ENCODE measurements around the gene CACNB3. TPM values are rescaled to one million over a fixed set of nuclear protein-coding genes. Genes with fewer than 3 reads are reported as not detected.

CACNB3 gene
- total and polyA plus RNA-seq, 9 of the 15 experiments (the other 6 are each of a cell fraction or from before 2014, with no cell fraction given): 0.24 to 2.0 (median 1.5) TPM

- H3K4me3 ChIP-seq: no peak overlapping the region
- H3K4me2 ChIP-seq (ENCODE audit: insufficient read depth, low read length): no peak overlapping the region
- no TSS peak for BruUV-seq (replicated peaks)
- H4K20me1 ChIP-seq (replicated peaks; ENCODE audit: control insufficient read depth, insufficient read depth, low read length): peaks cover 4% of the 10 kb centered on the region; the same call in 1 of the 2 replicates
- H3K9ac ChIP-seq (ENCODE audit: insufficient read depth in 1 of 2, low read depth in 2 of 2, low read length in 2 of 2): no peak overlapping the region
- intact Hi-C loops (cut with micrococcal nuclease): no loop called here
- ChIA-PET POLR2A (no interaction called here), CTCF (ENCODE audit: low intra/inter-chr PET ratio) (interaction anchor here (0.5 kb wide), 1 partner anchor 722 kb away, joined by 4 read pairs; no protein-coding TSS in a partner anchor)
- no peak overlapping the region for H2AFZ ChIP-seq (ENCODE audit: low read depth, low read length)
- no peaks in the 10 kb centered on the region for H3K79me2 ChIP-seq (ENCODE audit: control insufficient read depth, insufficient read depth, low read length)
- in situ Hi-C loops (cut with MboI): loop anchor here (25.0 kb wide), 1 partner anchor 245 kb away; the partner anchor contains the start of gene OR8S1
- 17% methylated on average over 48 of the region's 63 CpGs for WGBS (ENCODE audit: insufficient coverage, low coverage, missing lambda C conversion rate)
- H3K9me3 ChIP-seq (replicated peaks; ENCODE audit: control insufficient read depth, insufficient read depth, low read depth, low read length): no peaks in the 10 kb centered on the region
- H3K27me3 ChIP-seq (ENCODE audit: control insufficient read depth in 2 of 2, insufficient read depth in 2 of 2, low read length in 2 of 2): peaks cover 26 to 67% of the 10 kb centered on the region in 2 experiments
- H3K27ac ChIP-seq (ENCODE audit: extremely low read depth, low read depth, low read length): no peak overlapping the region
- DNase-seq (ENCODE audit: extremely low read depth in 1 of 4, low spot score in 3 of 4) (no peak), FAIRE-seq (no peak), ATAC-seq (no peak; the same call in 2 of the 3 replicates)
- H3K36me3 ChIP-seq (ENCODE audit: control insufficient read depth, insufficient read depth, low read length): no peaks in the 10 kb centered on the region
- peaks cover 0 to 11% of the 10 kb centered on the region in 2 experiments; a peak in 3 of 5 replicates for H3K4me1 ChIP-seq (replicated peaks in 1 of 2; ENCODE audit: control insufficient read depth in 2 of 2, insufficient read depth in 2 of 2, low read length in 2 of 2)
- no peaks in the 10 kb centered on the region for H3K9me1 ChIP-seq (ENCODE audit: control insufficient read depth, insufficient read depth, low read length)
- TF ChIP-seq E2F5 (CRISPR knock-in tag; IDR thresholded peaks at IDR 0.05) (no peak), CBX8 (IDR thresholded peaks at IDR 0.05; ENCODE audit: borderline replicate concordance, extremely low read depth, low read depth, low read length, poor library complexity, severe bottlenecking) (no peak), RBM39 (optimal IDR thresholded peaks at IDR 0.05; ENCODE audit: low read depth, low read length) (no peak), BMI1 (IDR thresholded peaks at IDR 0.05; ENCODE audit: low read length) (no peak), ZNF140 (CRISPR knock-in tag; IDR thresholded peaks at IDR 0.05) (no peak), MYBL2 (IDR thresholded peaks at IDR 0.05; ENCODE audit: low read depth) (no peak), MYBL2 (CRISPR knock-in tag; IDR thresholded peaks at IDR 0.05; ENCODE audit: borderline replicate concordance) (no peak), KLF10 (CRISPR knock-in tag; IDR thresholded peaks at IDR 0.05) (no peak), MAX (CRISPR knock-in tag; IDR thresholded peaks at IDR 0.05) (no peak), CREB5 (CRISPR knock-in tag; IDR thresholded peaks at IDR 0.05) (no peak), STAT5B (CRISPR knock-in tag; IDR thresholded peaks at IDR 0.05) (no peak), FUS (optimal IDR thresholded peaks at IDR 0.05; ENCODE audit: low read depth, low read length) (no peak), RAD51 (IDR thresholded peaks at IDR 0.05; ENCODE audit: borderline replicate concordance, low read depth) (no peak), SREBF2 (CRISPR knock-in tag; IDR thresholded peaks at IDR 0.05) (no peak)
- TF ChIP-seq, protein P1, sequence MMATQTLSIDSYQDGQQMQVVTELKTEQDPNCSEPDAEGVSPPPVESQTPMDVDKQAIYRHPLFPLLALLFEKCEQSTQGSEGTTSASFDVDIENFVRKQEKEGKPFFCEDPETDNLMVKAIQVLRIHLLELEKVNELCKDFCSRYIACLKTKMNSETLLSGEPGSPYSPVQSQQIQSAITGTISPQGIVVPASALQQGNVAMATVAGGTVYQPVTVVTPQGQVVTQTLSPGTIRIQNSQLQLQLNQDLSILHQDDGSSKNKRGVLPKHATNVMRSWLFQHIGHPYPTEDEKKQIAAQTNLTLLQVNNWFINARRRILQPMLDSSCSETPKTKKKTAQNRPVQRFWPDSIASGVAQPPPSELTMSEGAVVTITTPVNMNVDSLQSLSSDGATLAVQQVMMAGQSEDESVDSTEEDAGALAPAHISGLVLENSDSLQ (IDR thresholded peaks at IDR 0.05): no peak
- TF ChIP-seq, protein P2, sequence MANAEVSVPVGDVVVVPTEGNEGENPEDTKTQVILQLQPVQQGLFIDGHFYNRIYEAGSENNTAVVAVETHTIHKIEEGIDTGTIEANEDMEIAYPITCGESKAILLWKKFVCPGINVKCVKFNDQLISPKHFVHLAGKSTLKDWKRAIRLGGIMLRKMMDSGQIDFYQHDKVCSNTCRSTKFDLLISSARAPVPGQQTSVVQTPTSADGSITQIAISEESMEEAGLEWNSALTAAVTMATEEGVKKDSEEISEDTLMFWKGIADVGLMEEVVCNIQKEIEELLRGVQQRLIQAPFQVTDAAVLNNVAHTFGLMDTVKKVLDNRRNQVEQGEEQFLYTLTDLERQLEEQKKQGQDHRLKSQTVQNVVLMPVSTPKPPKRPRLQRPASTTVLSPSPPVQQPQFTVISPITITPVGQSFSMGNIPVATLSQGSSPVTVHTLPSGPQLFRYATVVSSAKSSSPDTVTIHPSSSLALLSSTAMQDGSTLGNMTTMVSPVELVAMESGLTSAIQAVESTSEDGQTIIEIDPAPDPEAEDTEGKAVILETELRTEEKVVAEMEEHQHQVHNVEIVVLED (CRISPR knock-in tag; IDR thresholded peaks at IDR 0.05): no peak
Measured at GRCh38 chr12:48782457-48783395, 35.6 kb upstream of the CACNB3 start.
